ENCODE results near the gene FRMD6.

GRCh38 chr14:51743588-51744000 is 91.9 kb downstream of the FRMD6 start:
- TF ChIP-seq CTCF (IDR thresholded peaks at IDR 0.05) (no peak), ZFX (IDR thresholded peaks at IDR 0.05; ENCODE audit: borderline replicate concordance) (no peak)

All from 22Rv1 (cell line).